SJCRH30 (cell line): ENCODE measurements around the gene RASAL2. TPM values are rescaled to one million over a fixed set of nuclear protein-coding genes. Genes with fewer than 3 reads are reported as not detected.
"Not testable (repeated sequence)": the region's sequence is repeated elsewhere in the genome, so short reads cannot be mapped to it uniquely, and the experiment has no call there.

Source experiments
- DNase-seq, 2 experiments: peaks; one replicate each; pipeline ENCODE4 v3.0.0-alpha.2; 2015 to 2020
- H3K27ac ChIP-seq: fragments of 250-450 bp; sonication (Bioruptor Pico); 2 replicates; pipeline ENCODE4 v1.5.1; 2020; ENCODE audit warnings: mild to moderate bottlenecking, moderate library complexity
- H3K27me3 ChIP-seq: fragments of 250-450 bp; sonication (Bioruptor Pico); 2 replicates; pipeline ENCODE4 v1.5.1; 2020; ENCODE audit warnings: mild to moderate bottlenecking, moderate library complexity
- H3K36me3 ChIP-seq: fragments of 250-450 bp; sonication (Bioruptor Pico); 2 replicates; pipeline ENCODE4 v1.5.1; 2020; ENCODE audit warnings: mild to moderate bottlenecking, moderate library complexity
- H3K4me1 ChIP-seq: fragments of 250-450 bp; sonication (Bioruptor Pico); 2 replicates; pipeline ENCODE4 v1.5.1; 2020; ENCODE audit warnings: mild to moderate bottlenecking, moderate library complexity
- H3K4me3 ChIP-seq: fragments of 250-450 bp; sonication (Bioruptor Pico); 2 replicates; pipeline ENCODE4 v1.5.1; 2020; ENCODE audit warnings: mild to moderate bottlenecking, moderate library complexity
- H3K9me3 ChIP-seq: fragments of 250-450 bp; sonication (Bioruptor Pico); replicated peaks from 2 replicates; pipeline ENCODE4 v1.5.1; 2020; ENCODE audit warnings: mild to moderate bottlenecking, moderate library complexity
- total RNA-seq: library from RNA; depleted of rRNA; stranded (reverse); fragments of >200 nt; shearing (Covaris generic); gene quantifications from 2 replicates; pipeline ENCODE4 v1.2.3, GENCODE V29; 2014

RASAL2 gene
- total RNA-seq, 1 experiment from 2014 or later: 8.1 TPM

GRCh38 chr1:178238722-178239510 is 145.0 kb downstream of the RASAL2 start:
- Histone ChIP-seq H3K4me1 (peaks cover 19% of the 10 kb centered on the region), H3K27ac (peak overlapping the region; percentile 65)
- DNase-seq: peak in 1 of 2 experiments; percentile 63

GRCh38 chr1:178241057-178241456 is 147.2 kb downstream of the RASAL2 start:
- no peak overlapping the region for H3K4me3 ChIP-seq

More at GRCh38 chr1:178238722-178239510, 145.0 kb downstream of the RASAL2 start:
- H3K36me3 ChIP-seq: no peaks in the 10 kb centered on the region
- H3K4me3 ChIP-seq: no peak overlapping the region
- no peaks in the 10 kb centered on the region for H3K9me3 ChIP-seq
- no peaks in the 10 kb centered on the region for H3K27me3 ChIP-seq

GRCh38 chr1:178241837-178242236 is 147.9 kb downstream of the RASAL2 start:
- DNase-seq: no peak
- Histone ChIP-seq H3K4me3 (no peak overlapping the region), H3K9me3 (no peaks in the 10 kb centered on the region), H3K4me1 (peaks cover 19% of the 10 kb centered on the region), H3K27me3 (no peaks in the 10 kb centered on the region), H3K36me3 (no peaks in the 10 kb centered on the region), H3K27ac (no peak overlapping the region)

More at GRCh38 chr1:178241057-178241456, 147.2 kb downstream of the RASAL2 start:
- Histone ChIP-seq H3K27me3 (no peaks in the 10 kb centered on the region), H3K4me1 (peaks cover 19% of the 10 kb centered on the region), H3K27ac (no peak overlapping the region), H3K36me3 (no peaks in the 10 kb centered on the region), H3K9me3 (no peaks in the 10 kb centered on the region)
- DNase-seq: no peak

- Histone ChIP-seq H3K27ac (no peak overlapping the region), H3K4me3 (no peak overlapping the region)
- no peak for DNase-seq
Observed at GRCh38 chr1:178243119-178243518, 149.2 kb downstream of the RASAL2 start.

GRCh38 chr1:178243890-178244289 is 150.0 kb downstream of the RASAL2 start:
- H3K27ac ChIP-seq: no peak overlapping the region
- no peaks in the 10 kb centered on the region for H3K27me3 ChIP-seq
- DNase-seq: no peak
- no peaks in the 10 kb centered on the region for H3K36me3 ChIP-seq
- no peak overlapping the region for H3K4me3 ChIP-seq
- 0 out of 2 replicates have a peak, but pooled peaks cover 2% of the 10 kb centered on the region for H3K9me3 ChIP-seq
- peaks cover 12% of the 10 kb centered on the region for H3K4me1 ChIP-seq

More at GRCh38 chr1:178243119-178243518, 149.2 kb downstream of the RASAL2 start:
- no peaks in the 10 kb centered on the region for H3K27me3 ChIP-seq
- no peaks in the 10 kb centered on the region for H3K36me3 ChIP-seq
- 0 out of 2 replicates have a peak, but pooled peaks cover under 1% of the 10 kb centered on the region for H3K9me3 ChIP-seq
- peaks cover 19% of the 10 kb centered on the region for H3K4me1 ChIP-seq

- DNase-seq, H3K4me3 ChIP-seq, H3K27ac ChIP-seq, H3K27me3 ChIP-seq, H3K9me3 ChIP-seq, H3K4me1 ChIP-seq, H3K36me3 ChIP-seq: not testable (repeated sequence)
Observed at GRCh38 chr1:178248284-178248683, 154.4 kb downstream of the RASAL2 start.

- H3K36me3 ChIP-seq, H3K4me3 ChIP-seq, H3K4me1 ChIP-seq, H3K27me3 ChIP-seq, H3K27ac ChIP-seq, H3K9me3 ChIP-seq, DNase-seq: not testable (repeated sequence)
Observed at GRCh38 chr1:178253581-178253980, 159.7 kb downstream of the RASAL2 start.

- H3K9me3 ChIP-seq: no peaks in the 10 kb centered on the region
- no peaks in the 10 kb centered on the region for H3K36me3 ChIP-seq
- H3K4me3 ChIP-seq: no peak overlapping the region
- H3K27ac ChIP-seq: no peak overlapping the region
- H3K4me1 ChIP-seq: no peaks in the 10 kb centered on the region
- H3K27me3 ChIP-seq: no peaks in the 10 kb centered on the region
- DNase-seq: no peak
Observed at GRCh38 chr1:178254433-178254832, 160.5 kb downstream of the RASAL2 start.

GRCh38 chr1:178258536-178258935 is 164.6 kb downstream of the RASAL2 start:
- DNase-seq: no peak
- Histone ChIP-seq H3K36me3 (no peaks in the 10 kb centered on the region), H3K4me3 (no peak overlapping the region), H3K27me3 (no peaks in the 10 kb centered on the region), H3K9me3 (no peaks in the 10 kb centered on the region), H3K4me1 (peaks cover 12% of the 10 kb centered on the region; the same call in 1 of the 2 replicates), H3K27ac (no peak overlapping the region)

GRCh38 chr1:178262120-178262500 is 168.2 kb downstream of the RASAL2 start:
- Histone ChIP-seq H3K4me3 (no peak overlapping the region), H3K36me3 (no peaks in the 10 kb centered on the region), H3K9me3 (no peaks in the 10 kb centered on the region), H3K27ac (peak overlapping the region; percentile 78), H3K27me3 (no peaks in the 10 kb centered on the region), H3K4me1 (peaks cover 13% of the 10 kb centered on the region; the same call in 1 of the 2 replicates)
- DNase-seq: peak; percentile 37 to 85

GRCh38 chr1:178263341-178263740 is 169.4 kb downstream of the RASAL2 start:
- Histone ChIP-seq H3K27ac (peak overlapping the region; percentile 78), H3K4me1 (peaks cover 13% of the 10 kb centered on the region; the same call in 1 of the 2 replicates)
- peak in 1 of 2 experiments; percentile 16 for DNase-seq

GRCh38 chr1:178266113-178266512 is 172.2 kb downstream of the RASAL2 start:
- no peak for DNase-seq
- H3K9me3 ChIP-seq: no peaks in the 10 kb centered on the region
- H3K36me3 ChIP-seq: no peaks in the 10 kb centered on the region
- H3K4me1 ChIP-seq: peaks cover 13% of the 10 kb centered on the region; the same call in 1 of the 2 replicates
- H3K27ac ChIP-seq: no peak overlapping the region
- no peaks in the 10 kb centered on the region for H3K27me3 ChIP-seq
- no peak overlapping the region for H3K4me3 ChIP-seq

More at GRCh38 chr1:178263341-178263740, 169.4 kb downstream of the RASAL2 start:
- H3K27me3 ChIP-seq: no peaks in the 10 kb centered on the region
- no peaks in the 10 kb centered on the region for H3K9me3 ChIP-seq
- no peaks in the 10 kb centered on the region for H3K36me3 ChIP-seq
- no peak overlapping the region for H3K4me3 ChIP-seq

GRCh38 chr1:178266619-178267066 is 172.7 kb downstream of the RASAL2 start:
- Histone ChIP-seq H3K4me1 (peaks cover 13% of the 10 kb centered on the region; the same call in 1 of the 2 replicates), H3K9me3 (no peaks in the 10 kb centered on the region), H3K27me3 (no peaks in the 10 kb centered on the region), H3K36me3 (no peaks in the 10 kb centered on the region), H3K27ac (no peak overlapping the region), H3K4me3 (no peak overlapping the region)
- DNase-seq: no peak

- Histone ChIP-seq H3K27me3 (no peaks in the 10 kb centered on the region), H3K36me3 (no peaks in the 10 kb centered on the region), H3K27ac (no peak overlapping the region), H3K4me3 (no peak overlapping the region), H3K4me1 (peaks cover 10% of the 10 kb centered on the region; the same call in 1 of the 2 replicates), H3K9me3 (no peaks in the 10 kb centered on the region)
- DNase-seq: no peak
Observed at GRCh38 chr1:178267646-178268094, 173.8 kb downstream of the RASAL2 start.

GRCh38 chr1:178271471-178271870 is 177.6 kb downstream of the RASAL2 start:
- Histone ChIP-seq H3K4me1 (no peaks in the 10 kb centered on the region), H3K27ac (no peak overlapping the region), H3K9me3 (no peaks in the 10 kb centered on the region), H3K27me3 (no peaks in the 10 kb centered on the region), H3K4me3 (no peak overlapping the region), H3K36me3 (no peaks in the 10 kb centered on the region)
- DNase-seq: no peak
